ENCODE results near the gene TSPEAR.

GRCh38 chr21:44712203-44713028, 1.0 kb upstream of the TSPEAR start:
- TF ChIP-seq CTCF (conservative IDR thresholded peaks at IDR 0.05; ENCODE audit: low read length) (no peak), EZH2phosphoT487 (IDR thresholded peaks at IDR 0.05; ENCODE audit: borderline replicate concordance, low read depth, low read length) (no peak)

All from OCI-LY7 (cell line).